Occipital lobe (tissue), 2 donors: Measurements from ENCODE around the gene EPHA10. TPM values are rescaled to one million over a fixed set of nuclear protein-coding genes. Genes with fewer than 3 reads are reported as not detected.

Experiments used
- DNase-seq: peaks from one replicate; lab custom pipeline; 2025; lab: John Stamatoyannopoulos, UW
- total RNA-seq: library from RNA; depleted of rRNA; stranded (reverse); fragments of >200 nt; gene quantifications from one replicate; pipeline ENCODE4 v1.2.3, GENCODE V29; 2014

EPHA10 gene
- total RNA-seq, 1 donor from 2014 or later, result 10.1 TPM

- no peak for DNase-seq
These were observed 30.0 kb downstream of the EPHA10 start for GRCh38 chr1:37734629-37735591.

DNA sequence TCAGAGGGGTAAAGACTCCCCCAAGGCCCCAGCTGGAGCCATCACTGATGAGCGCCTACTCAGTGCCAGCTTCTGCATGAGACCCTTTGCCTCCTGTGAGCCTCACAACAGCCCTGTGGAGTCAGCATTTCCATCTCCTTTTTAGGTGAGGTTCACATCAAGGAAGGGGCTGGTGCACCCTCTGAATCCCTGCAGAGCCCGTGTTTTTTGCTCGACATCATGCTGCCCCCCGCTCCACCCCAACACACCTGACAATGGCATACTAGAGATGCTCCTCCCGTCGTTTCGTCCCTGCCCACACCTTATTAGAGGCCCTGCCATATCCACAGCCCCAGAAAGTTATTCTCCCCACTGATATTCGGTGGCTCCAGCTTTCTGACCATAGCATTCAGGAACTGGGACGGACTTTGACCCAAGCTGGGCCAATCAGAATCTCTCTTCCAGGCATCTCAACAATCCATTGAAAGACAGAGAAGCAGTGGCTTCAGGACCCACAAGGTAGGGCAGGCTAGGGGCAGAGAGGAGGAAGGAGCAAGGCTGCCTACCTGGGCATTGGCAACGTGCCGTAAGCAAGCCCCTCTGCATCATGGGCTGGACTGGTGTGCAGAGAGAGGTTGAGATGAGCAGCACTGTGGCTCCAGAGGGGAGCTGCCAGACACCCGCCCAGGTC is 32.7 kb downstream of the EPHA10 start:
- DNase-seq, result no peak

DNA sequence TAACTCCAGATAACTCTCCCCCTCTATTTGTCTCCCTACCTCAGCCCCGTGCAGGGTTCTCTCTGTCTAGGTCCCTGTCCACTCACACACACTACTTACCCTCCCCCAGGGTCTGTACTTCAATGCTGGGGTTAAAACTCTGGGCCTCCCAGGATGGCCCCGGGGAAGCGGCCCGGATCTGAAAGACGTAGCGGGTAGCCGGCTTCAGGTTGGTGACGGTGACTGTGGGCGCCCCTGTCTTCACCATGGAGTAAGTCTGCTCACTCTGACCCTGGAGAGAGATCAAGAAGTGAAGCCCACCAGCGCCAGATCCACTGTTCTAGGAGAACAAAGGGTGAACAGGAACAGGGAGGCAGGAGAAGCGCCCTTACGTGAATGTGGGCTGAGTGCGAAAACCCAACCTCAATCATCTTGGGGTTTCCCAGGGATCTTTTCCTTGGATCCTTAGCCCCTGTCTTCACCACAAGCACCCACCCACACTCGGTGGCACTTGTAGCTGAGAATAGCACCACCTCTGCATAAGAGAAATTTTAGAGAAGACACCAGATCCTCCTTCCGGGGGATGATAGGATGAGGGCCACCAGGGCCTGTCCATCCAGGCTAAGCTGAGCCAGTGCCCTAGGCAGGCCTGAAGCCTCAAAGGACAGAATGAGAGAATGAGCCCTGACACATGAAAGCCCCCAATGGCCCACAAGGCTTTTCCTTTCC is 33.5 kb downstream of the EPHA10 start:
- DNase-seq, result no peak

DNA sequence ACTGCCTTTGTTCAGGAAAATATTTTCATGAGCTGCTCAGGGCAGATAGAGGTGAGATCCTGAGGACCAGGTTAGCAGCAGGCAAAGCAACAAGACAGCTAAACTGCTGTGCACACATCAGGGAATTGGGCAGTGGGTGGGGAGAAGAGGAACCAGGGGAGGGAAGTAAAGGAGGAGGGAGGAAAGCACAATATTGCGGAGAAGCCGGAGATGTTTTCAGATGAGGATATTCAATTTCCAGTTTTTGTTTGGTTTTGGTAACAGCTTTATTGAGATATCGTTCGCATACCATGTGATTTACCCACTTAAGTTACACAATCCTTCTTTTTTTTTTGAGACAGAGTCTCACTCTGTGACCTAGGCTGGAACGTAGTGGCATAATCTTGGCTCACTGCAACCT is 34.5 kb downstream of the EPHA10 start:
- no peak for DNase-seq

DNA sequence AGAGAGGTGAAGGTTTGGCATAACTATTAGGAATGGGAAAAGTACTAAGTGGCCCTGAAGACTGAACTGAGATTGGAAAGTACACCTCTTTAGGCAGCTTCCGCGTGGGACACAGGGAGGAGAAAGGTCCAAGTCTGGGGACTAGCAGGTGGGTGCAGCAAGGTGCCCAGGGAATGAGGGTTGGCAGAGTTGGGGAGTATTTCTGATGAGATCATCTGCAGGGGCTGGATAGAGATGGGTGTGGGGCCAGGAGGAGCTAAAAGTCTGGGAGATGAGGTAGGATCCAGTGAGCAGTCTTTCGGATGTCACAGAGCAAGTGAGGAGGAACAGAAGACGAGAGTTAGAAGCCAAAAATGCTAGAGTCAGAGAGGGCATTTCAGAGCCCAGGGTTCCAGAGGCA is 36.5 kb downstream of the EPHA10 start:
- DNase-seq, result no peak

- DNase-seq, result no peak
These were observed 38.0 kb downstream of the EPHA10 start for GRCh38 chr1:37726751-37727585.

DNA sequence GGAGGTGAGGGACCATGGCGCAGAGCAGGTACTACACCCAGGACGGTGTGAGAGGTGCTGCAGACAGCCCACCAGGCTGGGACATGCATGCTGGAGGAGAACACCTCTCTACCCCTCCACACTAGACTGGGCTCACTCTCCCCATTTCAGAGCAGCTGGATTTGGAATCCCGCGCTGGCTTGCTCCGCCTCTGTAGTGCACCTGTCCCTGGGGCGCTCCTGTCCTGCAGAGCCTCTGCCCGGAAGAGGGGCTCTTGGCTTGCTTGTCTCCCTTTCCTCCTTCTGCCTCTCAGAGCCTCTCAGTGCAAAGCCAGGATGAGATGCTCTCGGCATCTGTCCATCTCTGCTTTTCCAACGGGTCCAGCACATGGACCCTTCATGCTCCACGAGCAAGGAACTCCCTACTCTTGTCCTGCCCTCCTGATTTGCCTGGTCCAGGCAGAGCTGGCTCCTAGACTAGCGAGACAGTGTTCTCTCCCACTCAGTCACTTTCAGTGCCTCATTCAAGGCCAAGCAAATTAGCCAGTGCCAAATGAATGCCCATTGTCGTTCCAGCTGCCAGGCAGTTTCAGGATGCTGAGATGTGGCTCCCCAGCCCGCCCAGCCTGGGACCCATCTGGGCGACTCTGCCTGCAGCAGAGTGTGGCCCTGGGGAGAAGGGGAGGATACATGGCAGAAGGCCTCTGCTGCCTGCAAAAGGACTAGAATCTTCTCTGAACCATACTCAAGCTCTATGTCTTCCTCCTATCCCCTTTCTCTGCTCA is 38.9 kb downstream of the EPHA10 start:
- no peak for DNase-seq

DNA sequence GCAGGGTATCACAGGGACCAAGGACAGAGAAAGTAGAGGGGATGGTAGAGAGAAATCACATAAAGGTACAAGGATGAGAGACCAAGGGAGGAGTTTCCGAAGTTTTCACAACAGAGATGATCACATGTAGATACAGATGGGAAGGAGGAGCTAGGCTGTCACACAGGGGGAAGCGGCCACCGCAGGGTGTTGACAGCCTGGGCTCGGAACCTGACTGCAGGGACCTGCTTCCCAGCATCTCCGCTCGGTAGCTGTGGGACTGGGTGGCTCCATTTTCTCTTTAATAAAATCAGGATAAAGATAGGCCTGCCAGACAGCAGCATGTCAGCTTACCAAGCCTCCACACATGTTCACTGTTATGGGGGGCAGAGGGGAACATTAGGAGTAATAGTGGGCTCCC is 40.3 kb downstream of the EPHA10 start:
- DNase-seq, result no peak

- no peak for DNase-seq
These were observed 41.4 kb downstream of the EPHA10 start for GRCh38 chr1:37723390-37724078.

DNA sequence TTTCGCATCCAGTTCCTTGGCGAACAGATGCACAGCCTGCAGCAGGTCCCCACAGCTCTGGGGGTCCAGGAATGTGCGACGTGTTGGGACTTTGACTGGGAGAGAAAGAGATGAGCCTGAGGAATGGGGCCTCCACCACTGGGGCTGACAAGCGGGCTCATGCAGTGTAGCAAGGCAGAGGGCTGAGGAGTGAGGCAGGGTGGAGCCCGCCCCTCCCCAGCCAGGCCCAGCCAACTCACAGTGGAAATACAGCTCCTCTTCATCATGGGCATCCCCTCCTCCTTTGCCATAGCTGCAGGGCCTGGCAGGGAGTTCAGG is 41.9 kb downstream of the EPHA10 start:
- no peak for DNase-seq

GRCh38 chr1:37722181-37723071 is 42.5 kb downstream of the EPHA10 start:
- peak; percentile 48 for DNase-seq

- no peak for DNase-seq
These were observed 43.4 kb downstream of the EPHA10 start for GRCh38 chr1:37721565-37721964.

DNA sequence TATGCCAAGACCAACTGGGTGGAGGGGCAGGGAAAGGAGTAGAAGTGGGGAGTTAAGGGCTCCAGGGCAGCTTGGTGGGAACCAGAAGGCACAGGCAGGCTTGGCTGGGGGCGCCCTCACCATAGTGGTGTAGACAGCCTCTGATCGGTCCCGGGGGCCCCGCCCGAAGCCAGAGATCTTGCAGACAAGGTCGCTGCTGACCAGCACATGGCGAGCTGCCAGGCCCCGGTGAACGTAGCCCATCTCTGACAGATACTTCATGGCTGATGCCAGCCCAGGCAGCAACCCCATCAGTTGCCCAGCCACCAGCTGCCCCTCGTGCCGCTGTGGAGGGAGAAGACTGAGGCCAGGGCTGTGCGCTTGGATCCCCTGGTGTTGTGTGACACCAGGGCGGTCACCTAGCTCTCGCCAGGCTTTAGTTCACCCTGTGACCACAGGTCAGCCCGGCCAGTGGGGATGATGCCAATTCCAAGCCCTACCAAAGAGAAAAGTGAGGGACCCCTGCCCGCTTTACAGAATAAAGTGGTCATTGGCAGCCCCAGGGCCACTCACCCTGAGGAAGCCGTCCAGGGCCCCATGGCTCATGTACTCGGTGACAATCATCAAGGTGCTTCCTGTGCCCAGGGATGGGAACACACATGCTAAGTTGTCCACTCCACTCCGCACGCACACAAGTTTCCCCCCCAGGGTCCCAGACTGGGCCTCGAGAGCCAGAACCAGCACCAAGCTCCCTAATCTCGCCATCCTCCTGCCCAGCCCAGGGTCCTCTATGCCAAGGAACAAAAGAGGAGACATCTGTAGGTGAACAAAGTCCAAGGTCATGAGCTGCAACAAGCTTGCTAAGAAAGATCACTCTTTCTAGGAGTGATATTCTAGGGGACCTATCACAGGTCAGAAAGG is 44.4 kb downstream of the EPHA10 start:
- DNase-seq, result no peak

- no peak for DNase-seq
These were observed 45.2 kb downstream of the EPHA10 start for GRCh38 chr1:37719572-37720195.

DNA sequence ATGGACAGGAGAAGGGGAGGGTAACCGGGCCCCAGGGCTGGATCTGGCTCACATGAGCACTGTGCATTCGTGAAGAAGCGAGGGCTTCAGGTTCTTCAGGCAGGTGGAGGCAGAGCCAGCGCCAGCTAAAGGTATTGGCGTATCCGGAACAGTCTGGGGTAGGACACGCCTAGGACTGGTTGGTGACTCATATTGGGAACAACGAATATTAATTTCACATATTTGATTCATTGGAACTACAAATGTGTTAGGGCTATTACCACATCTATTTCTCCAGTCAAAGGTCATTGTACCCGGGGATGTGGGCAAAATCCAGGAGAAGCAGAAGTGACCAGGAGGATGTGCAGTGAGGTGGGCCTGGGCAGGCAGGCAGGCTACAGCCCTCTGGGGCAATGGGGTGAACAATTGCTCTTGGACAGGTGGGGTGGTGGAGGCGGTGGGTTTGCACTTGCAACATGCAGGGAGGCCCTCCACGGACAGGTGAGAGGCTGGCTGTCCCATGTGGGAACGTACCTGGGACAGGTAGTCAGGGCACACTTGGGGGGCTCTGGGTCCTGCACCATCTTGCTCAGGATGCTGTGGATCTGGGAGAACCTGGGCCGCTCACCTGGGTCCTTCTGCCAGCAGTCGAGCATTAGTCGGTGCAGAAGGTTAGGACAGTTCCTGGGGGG is 45.9 kb downstream of the EPHA10 start:
- DNase-seq, result no peak

GRCh38 chr1:37718181-37718900 is 46.6 kb downstream of the EPHA10 start:
- no peak for DNase-seq
